Nucleus accumbens (tissue), 56 donors: ENCODE data around the gene CACNA2D1.
A peak's percentile ranks its signal among the peaks of the same experiment; 100 is the strongest.

Source experiments
- DNase-seq, 56 donors: peaks; one replicate each; lab custom pipeline; 2025; lab: John Stamatoyannopoulos, UW

CACNA2D1 gene

GRCh38 chr7:82443547-82444219 lies at the start of gene CACNA2D1:
Gene CACNA2D1, minus strand, starts transcription at chr7:82443777.
- peak in 55 of 56 donors; percentile 15 to 90 (median 80) for DNase-seq

GRCh38 chr7:82481499-82482097 lies 38.0 kb upstream of the CACNA2D1 start:
- DNase-seq, result no peak

- no peak for DNase-seq
Measured at GRCh38 chr7:82477733-82478515, 34.3 kb upstream of the CACNA2D1 start.

DNA sequence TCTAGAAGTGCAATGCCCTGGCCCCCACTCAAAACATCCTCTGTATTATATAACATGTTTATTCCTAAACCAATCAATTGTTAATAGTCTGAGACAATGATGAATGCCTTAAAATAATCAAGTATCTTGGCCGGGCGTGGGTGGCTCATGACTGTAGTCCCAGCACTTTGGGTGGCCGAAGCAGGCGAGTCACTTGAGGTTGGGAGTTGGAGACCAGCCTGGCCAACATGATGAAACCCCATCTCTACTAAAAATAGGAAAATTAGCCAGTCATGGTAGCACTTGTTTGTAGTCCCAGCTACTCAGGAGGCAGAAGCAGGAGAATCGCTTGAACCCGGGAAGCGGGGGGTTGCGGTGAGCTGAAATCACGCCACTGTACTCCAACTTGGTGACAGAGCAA lies 29.4 kb upstream of the CACNA2D1 start:
- no peak for DNase-seq

- no peak for DNase-seq
Measured at GRCh38 chr7:82471351-82472020, 27.9 kb upstream of the CACNA2D1 start.

DNA sequence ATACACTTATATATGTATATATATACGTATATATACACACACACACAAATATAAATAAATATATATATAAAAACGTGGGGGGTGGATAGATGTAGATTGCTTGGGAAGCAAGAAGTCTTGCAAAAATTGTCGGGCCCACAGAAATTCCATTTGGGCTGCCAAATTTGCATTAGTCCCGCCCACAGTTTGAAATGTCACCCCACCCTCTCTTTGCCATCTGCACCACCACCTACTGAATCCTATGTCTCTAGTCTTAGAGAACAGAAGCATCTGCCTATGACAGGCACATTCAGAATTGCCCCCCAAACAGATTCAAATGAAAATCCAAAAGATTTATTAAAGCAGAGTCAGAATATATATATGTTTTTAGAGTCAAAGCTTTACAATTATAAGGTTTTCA lies 25.6 kb upstream of the CACNA2D1 start:
- no peak for DNase-seq

DNA sequence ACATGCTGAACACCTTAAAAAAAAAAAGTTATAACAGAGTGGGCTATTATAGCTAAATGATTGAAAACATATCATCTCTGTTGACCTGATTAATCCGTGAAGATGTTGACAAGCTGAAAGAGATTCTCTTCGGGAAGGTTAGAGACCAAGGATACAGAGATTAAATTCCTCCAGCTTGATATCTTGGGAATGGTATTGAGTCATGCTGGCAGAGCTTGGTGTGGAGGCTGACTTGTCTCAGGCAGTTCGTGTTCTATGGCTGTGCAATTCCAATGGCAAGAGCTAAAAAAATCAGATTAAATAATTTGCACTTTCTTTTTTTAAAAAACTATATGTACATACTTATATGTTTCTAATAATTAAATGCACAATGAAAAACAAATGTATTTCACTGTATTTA lies 24.9 kb upstream of the CACNA2D1 start:
- no peak for DNase-seq

DNA sequence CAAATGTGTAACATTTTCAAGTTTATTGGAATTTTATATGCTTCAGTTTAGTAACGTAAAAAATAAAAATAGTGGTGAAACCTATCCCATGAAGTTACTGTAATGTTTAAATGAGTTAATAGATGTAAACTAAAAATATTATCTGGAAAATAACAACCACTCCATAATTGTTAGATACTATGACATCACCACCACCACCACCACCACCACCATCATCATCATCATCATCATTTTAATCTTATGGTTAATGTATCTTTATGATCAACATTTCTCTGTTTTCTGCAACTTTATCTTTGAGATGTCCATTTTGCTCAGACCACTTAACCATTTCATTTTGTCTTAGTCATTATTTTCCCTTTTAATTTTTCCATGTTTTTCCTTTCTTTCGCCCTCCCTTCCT lies 23.4 kb upstream of the CACNA2D1 start:
- no peak for DNase-seq

- DNase-seq, result no peak
Measured at GRCh38 chr7:82464372-82464771, 20.8 kb upstream of the CACNA2D1 start.

GRCh38 chr7:82455295-82455694 lies 11.7 kb upstream of the CACNA2D1 start:
- DNase-seq, result no peak

- no peak for DNase-seq
Measured at GRCh38 chr7:82450759-82451158, 7.2 kb upstream of the CACNA2D1 start.

DNA sequence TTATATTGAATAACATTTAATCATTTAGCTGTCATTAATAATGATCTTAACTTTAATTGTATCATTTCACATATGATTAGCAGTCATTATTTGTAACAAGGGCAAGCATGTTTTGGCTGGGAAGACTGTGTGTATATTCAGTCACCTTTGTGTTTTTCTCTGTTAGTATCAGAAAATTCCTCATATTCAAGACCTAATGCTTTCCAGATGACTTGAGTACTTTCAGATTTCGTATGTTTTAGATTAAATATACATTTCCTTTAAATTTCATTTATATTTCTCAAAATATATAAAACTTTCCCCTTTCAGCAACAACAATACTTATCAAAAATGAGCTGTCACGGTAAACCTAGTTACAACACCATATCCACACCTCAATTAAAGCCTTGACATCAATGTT lies 6.3 kb upstream of the CACNA2D1 start:
- no peak for DNase-seq

DNA sequence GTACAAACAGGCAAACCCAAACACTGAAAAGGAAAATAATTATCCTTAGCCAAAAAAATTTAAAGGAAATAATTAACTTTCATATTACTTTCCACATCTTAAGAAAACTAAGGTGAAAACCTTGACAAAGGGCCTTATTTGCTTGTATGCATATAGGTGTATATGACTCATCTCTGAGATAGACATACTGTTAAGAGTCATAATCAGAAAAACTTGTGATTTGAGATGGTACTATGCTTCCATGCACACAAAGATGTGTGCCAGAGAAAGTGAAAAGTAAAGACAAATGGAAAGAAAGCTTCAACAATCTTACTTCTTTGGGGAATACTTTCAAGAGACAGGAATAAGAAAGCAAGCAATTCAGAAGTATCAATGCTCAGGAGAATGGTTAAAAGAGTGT lies 3.3 kb upstream of the CACNA2D1 start:
- DNase-seq, result no peak

- DNase-seq, result no peak
Measured at GRCh38 chr7:82445271-82445670, 1.7 kb upstream of the CACNA2D1 start.

DNA sequence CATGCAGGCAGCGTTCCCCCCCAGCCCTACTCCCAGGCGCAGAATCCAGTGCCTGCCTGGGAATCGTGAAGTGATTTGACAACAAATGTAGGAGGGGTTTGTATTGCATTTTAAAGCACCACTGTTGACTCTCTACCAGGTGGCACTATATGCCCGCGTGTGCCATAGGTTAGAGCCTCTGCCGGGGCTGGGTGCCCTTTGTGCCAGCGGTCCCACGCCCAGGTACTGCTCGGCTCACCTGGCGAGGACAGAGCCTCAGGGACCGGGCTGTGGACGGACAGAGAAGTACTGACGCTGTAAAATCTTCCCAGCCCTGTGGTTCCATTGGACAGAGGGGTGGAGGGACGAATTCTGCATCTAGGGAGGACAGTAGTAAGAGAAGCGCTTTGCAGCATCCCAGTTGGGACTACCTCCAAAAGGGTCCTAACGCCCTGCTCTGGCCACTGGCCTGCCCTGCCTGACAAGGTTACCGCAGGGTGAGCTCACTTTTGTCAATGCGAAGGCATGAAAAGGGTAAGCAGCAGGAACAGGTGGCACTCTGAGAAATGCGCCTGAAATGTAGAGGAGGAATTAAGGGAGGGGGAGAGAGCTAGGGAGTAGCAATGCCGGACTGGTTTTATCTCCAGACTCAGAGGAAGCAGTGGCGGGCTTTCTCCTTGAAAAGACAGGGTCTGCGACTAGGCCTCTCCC lies 788 bp upstream of the CACNA2D1 start:
- DNase-seq, result peak in 30 of 56 donors; percentile 19 to 81 (median 58)

DNA sequence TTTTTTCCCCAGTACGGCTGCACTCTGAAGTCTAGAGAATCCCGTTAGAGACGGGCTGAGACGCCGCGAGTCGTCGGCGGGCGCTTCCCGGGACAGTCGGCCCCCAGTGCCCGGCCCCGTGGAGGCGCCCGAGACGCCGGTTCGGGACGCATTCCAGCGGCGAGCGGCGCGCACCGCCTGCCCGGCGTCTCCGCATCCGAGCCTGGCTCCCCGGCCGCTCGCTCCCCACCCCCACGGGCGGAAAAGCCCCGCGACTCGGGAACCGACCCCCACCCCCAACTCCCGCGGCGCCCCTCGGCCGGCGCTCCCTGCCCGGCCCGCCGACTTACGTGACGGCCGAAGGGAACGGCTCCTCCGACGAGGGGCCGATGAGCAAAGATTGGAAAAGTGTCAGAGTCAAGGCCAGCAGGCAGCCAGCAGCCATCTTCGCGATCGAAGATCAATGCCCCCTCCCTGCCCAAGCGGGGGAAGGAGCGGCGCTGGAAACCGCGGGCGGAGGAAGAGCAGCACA lies 486 bp downstream of the CACNA2D1 start:
- peak in 47 of 56 donors; percentile 11 to 80 (median 60) for DNase-seq

- peak in 32 of 56 donors; percentile 1 to 70 (median 40) for DNase-seq
Measured at GRCh38 chr7:82442492-82443035, 1.0 kb downstream of the CACNA2D1 start.

DNA sequence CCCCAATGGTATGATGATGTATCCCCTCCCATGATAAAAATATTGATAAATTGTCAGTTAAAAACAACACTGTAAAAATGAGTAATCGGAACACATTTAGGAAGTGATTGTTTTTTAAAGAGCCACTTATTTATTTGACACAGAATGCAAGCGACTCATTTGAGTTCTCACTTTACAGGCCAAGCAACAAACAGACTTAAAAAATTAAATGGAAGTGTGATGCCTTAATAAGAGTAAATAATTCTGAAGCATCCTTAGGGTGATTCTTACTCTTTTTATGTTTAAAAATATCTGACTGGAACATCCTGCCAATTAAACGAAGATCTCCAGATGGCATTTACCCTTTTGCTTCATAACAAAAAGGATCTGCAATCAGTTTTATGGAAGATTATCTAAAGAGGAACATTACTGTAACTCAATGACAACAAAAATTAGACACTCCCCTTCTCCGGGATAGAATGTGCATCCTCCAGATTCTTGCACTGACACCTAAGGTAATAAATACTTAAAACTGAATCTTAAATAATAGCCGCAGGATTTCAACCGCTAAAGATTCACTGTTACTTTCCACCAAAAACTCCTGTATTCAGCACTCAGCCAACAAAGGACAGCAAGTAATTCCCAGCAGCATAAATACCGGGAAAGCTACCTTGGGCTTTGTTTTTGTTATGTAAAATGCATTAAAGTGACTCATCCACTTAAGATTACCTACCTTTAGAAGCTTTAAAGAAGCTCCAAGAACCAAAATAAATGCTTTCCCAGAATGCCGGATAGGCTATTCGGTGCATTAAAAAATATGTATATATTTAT lies 1.7 kb downstream of the CACNA2D1 start:
- DNase-seq, result no peak

GRCh38 chr7:82438521-82438920 lies 5.1 kb downstream of the CACNA2D1 start:
- no peak for DNase-seq
